ENCODE measurements around the gene CD72.
"Not testable (repeated sequence)": the region's sequence is repeated elsewhere in the genome, so short reads cannot be mapped to it uniquely, and the experiment has no call there.

Gene CD72

GRCh38 chr9:35594471-35594870 is 23.7 kb downstream of the CD72 start:
- Histone ChIP-seq H4K20me1 (ENCODE audit: insufficient read depth, low read length) (no peaks in the 10 kb centered on the region), H3K27me3 (replicated peaks; ENCODE audit: insufficient read depth, low read length) (no peaks in the 10 kb centered on the region), H3K9ac (ENCODE audit: low read length) (no peak overlapping the region), H3K36me3 (replicated peaks; ENCODE audit: insufficient read depth, low read length) (no peaks in the 10 kb centered on the region), H3K9me3 (replicated peaks; ENCODE audit: insufficient read depth, low read length) (no peaks in the 10 kb centered on the region), H3K27ac (ENCODE audit: low read length) (no peak overlapping the region), H2AFZ (ENCODE audit: low read length) (no peak overlapping the region), H3K4me2 (ENCODE audit: low read depth, low read length) (no peak overlapping the region), H3F3A (ENCODE audit: insufficient read depth, low read length) (no peaks in the 10 kb centered on the region), H3K9me2 (replicated peaks; ENCODE audit: insufficient read depth, low read length) (no peaks in the 10 kb centered on the region), H3K4me1 (ENCODE audit: low read length) (peaks cover 10% of the 10 kb centered on the region; the same call in 1 of the 2 replicates), H3K79me2 (ENCODE audit: low read length) (no peaks in the 10 kb centered on the region), H3K4me3 (ENCODE audit: low read length) (no peak overlapping the region)
- TF ChIP-seq EZH2 (optimal IDR thresholded peaks at IDR 0.05; ENCODE audit: low read depth, low read length) (no peak), EZH2phosphoT487 (IDR thresholded peaks at IDR 0.05; ENCODE audit: low read length) (no peak)
- TF ChIP-seq, protein P1, sequence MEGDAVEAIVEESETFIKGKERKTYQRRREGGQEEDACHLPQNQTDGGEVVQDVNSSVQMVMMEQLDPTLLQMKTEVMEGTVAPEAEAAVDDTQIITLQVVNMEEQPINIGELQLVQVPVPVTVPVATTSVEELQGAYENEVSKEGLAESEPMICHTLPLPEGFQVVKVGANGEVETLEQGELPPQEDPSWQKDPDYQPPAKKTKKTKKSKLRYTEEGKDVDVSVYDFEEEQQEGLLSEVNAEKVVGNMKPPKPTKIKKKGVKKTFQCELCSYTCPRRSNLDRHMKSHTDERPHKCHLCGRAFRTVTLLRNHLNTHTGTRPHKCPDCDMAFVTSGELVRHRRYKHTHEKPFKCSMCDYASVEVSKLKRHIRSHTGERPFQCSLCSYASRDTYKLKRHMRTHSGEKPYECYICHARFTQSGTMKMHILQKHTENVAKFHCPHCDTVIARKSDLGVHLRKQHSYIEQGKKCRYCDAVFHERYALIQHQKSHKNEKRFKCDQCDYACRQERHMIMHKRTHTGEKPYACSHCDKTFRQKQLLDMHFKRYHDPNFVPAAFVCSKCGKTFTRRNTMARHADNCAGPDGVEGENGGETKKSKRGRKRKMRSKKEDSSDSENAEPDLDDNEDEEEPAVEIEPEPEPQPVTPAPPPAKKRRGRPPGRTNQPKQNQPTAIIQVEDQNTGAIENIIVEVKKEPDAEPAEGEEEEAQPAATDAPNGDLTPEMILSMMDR (IDR thresholded peaks at IDR 0.05; ENCODE audit: low read length) = no peak
- DNase-seq = no peak

GRCh38 chr9:35593581-35593980 is 24.6 kb downstream of the CD72 start:
- Histone ChIP-seq H2AFZ (ENCODE audit: low read length) (no peak overlapping the region), H3K4me1 (ENCODE audit: low read length) (peaks cover 3% of the 10 kb centered on the region; the same call in 1 of the 2 replicates), H3F3A (ENCODE audit: insufficient read depth, low read length) (no peaks in the 10 kb centered on the region), H3K9ac (ENCODE audit: low read length) (no peak overlapping the region), H4K20me1 (ENCODE audit: insufficient read depth, low read length) (no peaks in the 10 kb centered on the region), H3K27me3 (replicated peaks; ENCODE audit: insufficient read depth, low read length) (no peaks in the 10 kb centered on the region), H3K36me3 (replicated peaks; ENCODE audit: insufficient read depth, low read length) (no peaks in the 10 kb centered on the region), H3K9me3 (replicated peaks; ENCODE audit: insufficient read depth, low read length) (no peaks in the 10 kb centered on the region), H3K4me3 (ENCODE audit: low read length) (no peak overlapping the region), H3K9me2 (replicated peaks; ENCODE audit: insufficient read depth, low read length) (no peaks in the 10 kb centered on the region), H3K79me2 (ENCODE audit: low read length) (no peaks in the 10 kb centered on the region), H3K4me2 (ENCODE audit: low read depth, low read length) (no peak overlapping the region), H3K27ac (ENCODE audit: low read length) (no peak overlapping the region)
- no peak for DNase-seq
- no peak for TF ChIP-seq EZH2 (optimal IDR thresholded peaks at IDR 0.05; ENCODE audit: low read depth, low read length)
- TF ChIP-seq, protein P1 (IDR thresholded peaks at IDR 0.05; ENCODE audit: low read length) = no peak
- TF ChIP-seq EZH2phosphoT487 (IDR thresholded peaks at IDR 0.05; ENCODE audit: low read length) = no peak

DNA sequence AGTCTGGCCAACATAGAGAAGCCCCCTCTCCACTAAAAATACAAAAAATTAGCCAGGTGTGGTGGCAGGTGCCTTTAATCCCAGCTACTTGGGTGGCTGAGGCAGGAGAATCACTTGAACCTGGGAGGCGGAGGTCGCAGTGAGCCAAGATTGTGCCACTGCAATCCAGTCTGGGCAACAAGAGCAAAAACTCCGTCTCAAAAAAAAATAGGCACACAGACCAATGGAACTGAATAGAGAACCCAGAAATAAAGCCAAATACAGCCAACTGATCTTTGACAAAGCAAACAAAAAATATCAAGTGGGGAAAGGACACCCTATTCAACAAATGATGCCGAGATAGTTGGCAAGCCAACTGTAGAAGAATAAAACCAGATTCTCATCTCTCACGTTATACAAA is 29.7 kb downstream of the CD72 start:
- not testable (repeated sequence) for H3K4me2 ChIP-seq (ENCODE audit: low read depth, low read length); H3K9me2 ChIP-seq (replicated peaks; ENCODE audit: insufficient read depth, low read length); H3K36me3 ChIP-seq (replicated peaks; ENCODE audit: insufficient read depth, low read length); H2AFZ ChIP-seq (ENCODE audit: low read length); H3K4me3 ChIP-seq (ENCODE audit: low read length); H3K9ac ChIP-seq (ENCODE audit: low read length); H4K20me1 ChIP-seq (ENCODE audit: insufficient read depth, low read length); H3K27me3 ChIP-seq (replicated peaks; ENCODE audit: insufficient read depth, low read length); H3K9me3 ChIP-seq (replicated peaks; ENCODE audit: insufficient read depth, low read length); H3K79me2 ChIP-seq (ENCODE audit: low read length); DNase-seq; H3K4me1 ChIP-seq (ENCODE audit: low read length); H3K27ac ChIP-seq (ENCODE audit: low read length); H3F3A ChIP-seq (ENCODE audit: insufficient read depth, low read length)

GRCh38 chr9:35584681-35585080 is 33.5 kb downstream of the CD72 start:
- H3K79me2 ChIP-seq (ENCODE audit: low read length); H3K36me3 ChIP-seq (replicated peaks; ENCODE audit: insufficient read depth, low read length); H4K20me1 ChIP-seq (ENCODE audit: insufficient read depth, low read length); H3K4me3 ChIP-seq (ENCODE audit: low read length); H3K9me2 ChIP-seq (replicated peaks; ENCODE audit: insufficient read depth, low read length); DNase-seq; H2AFZ ChIP-seq (ENCODE audit: low read length); H3F3A ChIP-seq (ENCODE audit: insufficient read depth, low read length); H3K9ac ChIP-seq (ENCODE audit: low read length); H3K4me1 ChIP-seq (ENCODE audit: low read length); H3K27ac ChIP-seq (ENCODE audit: low read length); H3K4me2 ChIP-seq (ENCODE audit: low read depth, low read length); H3K27me3 ChIP-seq (replicated peaks; ENCODE audit: insufficient read depth, low read length); H3K9me3 ChIP-seq (replicated peaks; ENCODE audit: insufficient read depth, low read length): not testable (repeated sequence)

DNA sequence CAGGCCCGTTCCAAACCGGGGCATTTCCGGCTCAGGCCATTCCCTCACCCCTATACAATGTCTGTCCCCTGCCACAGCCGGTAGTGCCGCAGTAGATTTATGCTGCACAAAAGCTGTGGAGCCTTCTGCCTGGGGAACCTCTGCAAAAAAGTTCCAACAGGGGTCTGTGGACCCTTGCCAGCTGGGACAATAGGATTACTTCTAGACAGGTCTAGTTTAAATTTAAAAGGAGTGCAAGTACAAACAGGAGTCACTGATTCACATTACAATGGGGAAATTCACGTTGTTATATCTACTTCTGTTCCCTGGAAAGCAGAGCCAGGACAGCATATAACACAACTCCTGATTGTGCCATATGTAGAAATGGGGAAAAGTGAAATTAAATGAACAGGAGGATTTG is 34.7 kb downstream of the CD72 start:
- not testable (repeated sequence) for H3K4me3 ChIP-seq (ENCODE audit: low read length); H4K20me1 ChIP-seq (ENCODE audit: insufficient read depth, low read length); H3F3A ChIP-seq (ENCODE audit: insufficient read depth, low read length); H3K9me2 ChIP-seq (replicated peaks; ENCODE audit: insufficient read depth, low read length); H3K9me3 ChIP-seq (replicated peaks; ENCODE audit: insufficient read depth, low read length); H3K36me3 ChIP-seq (replicated peaks; ENCODE audit: insufficient read depth, low read length); H3K9ac ChIP-seq (ENCODE audit: low read length); H3K4me2 ChIP-seq (ENCODE audit: low read depth, low read length); H3K27ac ChIP-seq (ENCODE audit: low read length); H3K4me1 ChIP-seq (ENCODE audit: low read length); H3K79me2 ChIP-seq (ENCODE audit: low read length); H3K27me3 ChIP-seq (replicated peaks; ENCODE audit: insufficient read depth, low read length); H2AFZ ChIP-seq (ENCODE audit: low read length); DNase-seq

DNA sequence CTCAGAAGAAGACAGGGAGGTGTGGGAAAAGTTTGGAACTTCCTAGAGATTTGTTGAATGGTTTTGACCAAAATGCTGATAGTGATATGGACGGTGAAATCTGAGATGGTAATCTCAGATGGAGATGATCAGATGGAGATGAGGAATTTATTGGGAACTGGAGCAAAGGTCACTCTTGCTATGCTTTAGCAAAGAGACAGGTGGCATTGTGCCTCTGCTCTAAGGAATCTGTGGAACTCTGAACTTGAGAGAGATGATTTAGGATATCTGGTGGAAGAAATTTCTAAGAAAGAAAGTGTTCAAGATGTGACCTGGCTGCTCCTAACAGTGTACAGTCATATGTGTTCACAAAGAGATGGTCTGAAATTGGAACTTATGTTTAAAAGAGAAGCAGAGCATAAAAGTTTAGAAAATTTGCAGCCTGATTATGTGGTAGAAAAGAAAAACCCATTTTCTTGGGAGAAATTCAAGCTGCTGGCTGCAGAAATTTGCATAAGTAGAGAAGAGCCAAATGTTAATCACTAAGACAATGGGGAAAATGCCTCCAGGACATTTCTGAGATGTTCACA is 38.5 kb downstream of the CD72 start:
- H3K9me2 ChIP-seq (replicated peaks; ENCODE audit: insufficient read depth, low read length); H3K9me3 ChIP-seq (replicated peaks; ENCODE audit: insufficient read depth, low read length); H3K27ac ChIP-seq (ENCODE audit: low read length): not testable (repeated sequence)

More for the DNA sequence above, 38.5 kb downstream of the CD72 start:
- not testable (repeated sequence) for H2AFZ ChIP-seq (ENCODE audit: low read length); H3K4me1 ChIP-seq (ENCODE audit: low read length); H3K79me2 ChIP-seq (ENCODE audit: low read length); H3K36me3 ChIP-seq (replicated peaks; ENCODE audit: insufficient read depth, low read length); H3K27me3 ChIP-seq (replicated peaks; ENCODE audit: insufficient read depth, low read length); H3K9ac ChIP-seq (ENCODE audit: low read length); DNase-seq; H3K4me2 ChIP-seq (ENCODE audit: low read depth, low read length); H3K4me3 ChIP-seq (ENCODE audit: low read length); H3F3A ChIP-seq (ENCODE audit: insufficient read depth, low read length); H4K20me1 ChIP-seq (ENCODE audit: insufficient read depth, low read length)
